Measurements from ENCODE around the gene TFF1.

- TF ChIP-seq POLR2A (IDR thresholded peaks at IDR 0.05) = no peak
- TF ChIP-seq CTCF (IDR thresholded peaks at IDR 0.05) = no peak
- no peak for TF ChIP-seq POLR2AphosphoS5 (IDR thresholded peaks at IDR 0.05)
- no peak for TF ChIP-seq EP300 (IDR thresholded peaks at IDR 0.05; ENCODE audit: low read depth)
Measured at GRCh38 chr21:42413500-42413899, 47.2 kb upstream of the TFF1 start.

Data from transverse colon (tissue), 4 donors.